Measurements from ENCODE around the gene TNIP3. TPM values are rescaled to one million over a fixed set of nuclear protein-coding genes. Genes with fewer than 3 reads are reported as not detected.

Gene TNIP3
- total and polyA plus RNA-seq, 2 of the 4 experiments (the other 2 are of a cell fraction): 0.10 to 0.18 TPM

DNA sequence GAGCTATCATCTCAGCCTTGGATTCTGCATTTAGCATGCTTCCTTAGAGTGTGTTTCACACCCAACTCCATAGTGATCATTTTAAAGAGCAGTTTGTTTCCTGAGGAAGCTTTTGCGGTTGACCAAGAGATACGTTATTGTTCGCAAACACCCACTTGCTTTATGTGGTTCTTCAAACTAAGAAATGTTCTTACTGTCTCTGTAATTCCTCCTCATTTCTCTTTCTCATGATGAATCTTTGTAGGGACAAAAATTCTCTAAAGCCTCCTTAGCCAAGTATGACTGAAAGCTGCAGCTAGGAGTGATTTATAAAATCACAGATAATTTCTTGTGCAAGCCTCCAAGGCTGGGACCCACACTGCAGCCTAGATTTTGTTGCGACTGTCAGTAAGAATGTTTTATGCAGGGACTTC, 10.0 kb downstream of the TNIP3 start:
- in situ Hi-C loops (cut with MboI; ENCODE audit: low sequenced_read_pairs): no loop called here
- ChIA-PET POLR2A (ENCODE audit: unreplicated experiment) (no interaction called here), CTCF (no interaction called here)
- Histone ChIP-seq H2BK120ac (ENCODE audit: low read depth, low read length) (no peak overlapping the region; the same call in 1 of the 2 replicates), H3K4me3 (ENCODE audit: insufficient read depth, low read depth, low read length) (no peak overlapping the region), H3K4me2 (ENCODE audit: low read depth, low read length) (no peak overlapping the region), H4K91ac (ENCODE audit: insufficient read depth, low read depth, low read length) (no peak overlapping the region), H3K79me1 (ENCODE audit: low read depth in 1 of 2, low read length in 2 of 2) (no peaks in the 10 kb centered on the region), H4K20me1 (ENCODE audit: insufficient read depth, low read length) (no peaks in the 10 kb centered on the region), H2AK9ac (replicated peaks; ENCODE audit: low read depth, low read length, poor library complexity) (no peak overlapping the region), H4K8ac (ENCODE audit: low read depth in 2 of 2, low read length in 2 of 2) (no peak overlapping the region), H3K14ac (replicated peaks; ENCODE audit: low read depth, low read length) (no peak overlapping the region), H2BK20ac (ENCODE audit: low read depth, low read length) (no peak overlapping the region), H3K9me3 (ENCODE audit: control insufficient read depth, insufficient read depth, low read length) (no peaks in the 10 kb centered on the region), H3K27ac (ENCODE audit: insufficient read depth, low read length) (no peak overlapping the region), H3K4ac (ENCODE audit: low read depth, low read length) (no peak overlapping the region), H3K4me1 (ENCODE audit: control insufficient read depth, insufficient read depth, low read length) (no peaks in the 10 kb centered on the region), H3K56ac (ENCODE audit: extremely low read depth, insufficient read depth, low read length) (no peak overlapping the region), H3K9me1 (ENCODE audit: insufficient read depth, low read length) (no peaks in the 10 kb centered on the region), H2AFZ (replicated peaks; ENCODE audit: low read length, poor library complexity) (no peak overlapping the region), H3K23ac (ENCODE audit: low read depth, low read length) (no peak overlapping the region), H4K5ac (ENCODE audit: low read depth, low read length) (no peak overlapping the region), H2AK5ac (ENCODE audit: low read depth, low read length) (no peak overlapping the region), H3K9ac (ENCODE audit: low read depth, low read length) (no peak overlapping the region), H2BK5ac (ENCODE audit: low read depth, low read length, poor library complexity, severe bottlenecking) (no peak overlapping the region), H3K36me3 (ENCODE audit: control insufficient read depth, insufficient read depth, low read length) (no peaks in the 10 kb centered on the region), H2BK15ac (ENCODE audit: low read depth, low read length) (no peak overlapping the region), H3K27me3 (ENCODE audit: control insufficient read depth, insufficient read depth, low read length) (no peaks in the 10 kb centered on the region), H3K18ac (ENCODE audit: low read depth, low read length) (no peak overlapping the region)
- TF ChIP-seq MXI1 (IDR thresholded peaks at IDR 0.05; ENCODE audit: borderline replicate concordance, low read depth, low read length) (no peak), RAD21 (IDR thresholded peaks at IDR 0.05; ENCODE audit: low read length) (no peak), MAZ (IDR thresholded peaks at IDR 0.05; ENCODE audit: borderline replicate concordance, low read depth, low read length) (no peak), RCOR1 (IDR thresholded peaks at IDR 0.05; ENCODE audit: insufficient replicate concordance, low read length) (no peak), CHD1 (IDR thresholded peaks at IDR 0.05; ENCODE audit: low read depth, low read length) (no peak), FOS (IDR thresholded peaks at IDR 0.05; ENCODE audit: low read depth, low read length) (no peak), BHLHE40 (IDR thresholded peaks at IDR 0.05; ENCODE audit: low read depth, low read length) (no peak), POLR2A (IDR thresholded peaks at IDR 0.05; ENCODE audit: low read depth, low read length) (no peak), MAFK (IDR thresholded peaks at IDR 0.05; ENCODE audit: low read depth, low read length) (no peak), CTCF (conservative IDR thresholded peaks at IDR 0.05; ENCODE audit: low read depth, low read length) (no peak), NFE2L2 (IDR thresholded peaks at IDR 0.05; ENCODE audit: low read depth, low read length) (no peak), ELK1 (IDR thresholded peaks at IDR 0.05; ENCODE audit: borderline replicate concordance, low read depth, low read length) (no peak), CEBPB (IDR thresholded peaks at IDR 0.05; ENCODE audit: low read depth, low read length) (no peak), RFX5 (IDR thresholded peaks at IDR 0.05; ENCODE audit: low read depth, low read length) (no peak), SMC3 (IDR thresholded peaks at IDR 0.05; ENCODE audit: low read depth, low read length) (no peak)
- TF ChIP-seq, protein P1, sequence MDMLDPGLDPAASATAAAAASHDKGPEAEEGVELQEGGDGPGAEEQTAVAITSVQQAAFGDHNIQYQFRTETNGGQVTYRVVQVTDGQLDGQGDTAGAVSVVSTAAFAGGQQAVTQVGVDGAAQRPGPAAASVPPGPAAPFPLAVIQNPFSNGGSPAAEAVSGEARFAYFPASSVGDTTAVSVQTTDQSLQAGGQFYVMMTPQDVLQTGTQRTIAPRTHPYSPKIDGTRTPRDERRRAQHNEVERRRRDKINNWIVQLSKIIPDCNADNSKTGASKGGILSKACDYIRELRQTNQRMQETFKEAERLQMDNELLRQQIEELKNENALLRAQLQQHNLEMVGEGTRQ (IDR thresholded peaks at IDR 0.05; ENCODE audit: low read depth, low read length): no peak
- DNase-seq (no peak), ATAC-seq (ENCODE audit: low read depth) (no peak)
- BruUV-seq (replicated peaks): no TSS peak
- intact Hi-C loops (cut with micrococcal nuclease): no loop called here
- WGBS, 2 experiments (ENCODE audit: extremely low coverage in 2 of 2, insufficient read length in 1 of 2): 83% methylated on average over 1 of the region's 4 CpGs; no CpG with 5 or more reads in 1 of the 2 experiments
- dilution Hi-C loops (cut with HindIII; ENCODE audit: low sequenced_read_pairs, unreplicated experiment): no loop called here
